Femur (tissue), 1 donor: ENCODE results near the gene OR2V2.
"Not testable (repeated sequence)": the region's sequence is repeated elsewhere in the genome, so short reads cannot be mapped to it uniquely, and the experiment has no call there.

Source experiments
- DNase-seq: peaks from one replicate; pipeline ENCODE4 v3.0.0-alpha.2; 2017

The OR2V2 gene

DNA sequence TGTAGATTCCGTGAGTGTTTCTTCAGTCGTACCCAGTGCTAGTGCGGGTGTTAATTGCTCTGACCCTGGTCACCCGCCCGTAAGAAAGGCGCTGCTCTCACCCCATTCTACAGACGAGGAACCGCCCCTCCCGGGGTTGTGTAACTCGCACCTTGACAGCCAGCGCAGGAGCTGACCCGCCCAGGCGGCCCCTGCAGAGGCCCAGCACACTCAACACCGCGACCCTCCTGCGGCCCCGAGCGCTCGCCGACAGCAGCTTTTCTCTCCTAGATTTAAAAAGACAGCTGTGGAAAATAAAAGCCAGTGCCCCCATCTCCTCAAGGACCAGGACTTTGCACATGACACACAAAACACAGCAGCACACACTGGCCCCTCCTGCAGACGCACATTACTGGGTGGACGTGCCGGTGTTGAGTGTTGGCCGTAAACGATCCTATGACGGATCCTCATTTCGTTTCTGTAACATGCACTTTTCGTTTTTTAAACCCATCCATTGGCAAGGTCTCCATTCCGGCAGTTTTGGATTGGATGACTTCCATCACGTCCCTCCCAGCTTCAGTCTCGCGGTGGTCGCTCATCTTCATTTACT lies 22.9 kb downstream of the OR2V2 start:
- DNase-seq, result no peak

- DNase-seq, result no peak
These were observed 23.6 kb downstream of the OR2V2 start for GRCh38 chr5:181170996-181171395.

DNA sequence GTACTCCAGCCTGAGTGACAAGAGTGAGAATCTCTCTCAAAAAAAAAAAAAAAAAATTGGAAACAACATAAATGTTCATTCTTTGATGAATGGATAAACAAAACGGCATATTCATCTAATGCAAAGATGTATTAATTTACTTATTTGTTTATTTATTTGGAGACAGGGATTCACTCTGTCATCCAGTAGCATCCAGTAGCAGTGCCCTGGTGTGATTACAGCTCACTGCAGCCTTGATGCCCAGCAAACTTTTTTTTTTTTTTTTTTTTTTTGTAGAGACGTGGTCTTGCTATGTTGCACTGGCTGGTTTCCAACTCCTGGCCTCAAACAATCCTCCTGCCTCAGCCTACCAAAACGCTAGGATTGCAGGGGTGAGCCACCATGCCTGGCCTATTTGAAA lies 24.4 kb downstream of the OR2V2 start:
- no peak for DNase-seq

DNA sequence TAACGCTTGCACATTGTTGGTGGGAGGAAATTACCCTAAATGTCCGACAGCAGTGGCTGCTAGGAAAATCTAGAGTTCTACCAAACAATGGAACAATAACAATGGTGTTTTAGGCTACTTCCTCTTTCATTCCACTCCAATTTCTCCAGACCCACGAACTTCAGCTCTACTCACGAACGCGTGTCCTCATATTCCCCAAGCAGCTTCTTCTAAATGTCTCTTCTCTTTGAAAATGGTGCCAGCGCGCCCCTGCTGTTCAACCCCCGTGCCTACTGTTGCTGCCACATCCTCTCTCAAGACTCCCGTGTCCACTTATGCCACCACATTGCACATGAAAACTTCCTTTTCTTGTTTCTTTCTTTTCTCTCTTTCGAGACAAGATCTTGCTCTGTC lies 25.6 kb downstream of the OR2V2 start:
- no peak for DNase-seq

DNA sequence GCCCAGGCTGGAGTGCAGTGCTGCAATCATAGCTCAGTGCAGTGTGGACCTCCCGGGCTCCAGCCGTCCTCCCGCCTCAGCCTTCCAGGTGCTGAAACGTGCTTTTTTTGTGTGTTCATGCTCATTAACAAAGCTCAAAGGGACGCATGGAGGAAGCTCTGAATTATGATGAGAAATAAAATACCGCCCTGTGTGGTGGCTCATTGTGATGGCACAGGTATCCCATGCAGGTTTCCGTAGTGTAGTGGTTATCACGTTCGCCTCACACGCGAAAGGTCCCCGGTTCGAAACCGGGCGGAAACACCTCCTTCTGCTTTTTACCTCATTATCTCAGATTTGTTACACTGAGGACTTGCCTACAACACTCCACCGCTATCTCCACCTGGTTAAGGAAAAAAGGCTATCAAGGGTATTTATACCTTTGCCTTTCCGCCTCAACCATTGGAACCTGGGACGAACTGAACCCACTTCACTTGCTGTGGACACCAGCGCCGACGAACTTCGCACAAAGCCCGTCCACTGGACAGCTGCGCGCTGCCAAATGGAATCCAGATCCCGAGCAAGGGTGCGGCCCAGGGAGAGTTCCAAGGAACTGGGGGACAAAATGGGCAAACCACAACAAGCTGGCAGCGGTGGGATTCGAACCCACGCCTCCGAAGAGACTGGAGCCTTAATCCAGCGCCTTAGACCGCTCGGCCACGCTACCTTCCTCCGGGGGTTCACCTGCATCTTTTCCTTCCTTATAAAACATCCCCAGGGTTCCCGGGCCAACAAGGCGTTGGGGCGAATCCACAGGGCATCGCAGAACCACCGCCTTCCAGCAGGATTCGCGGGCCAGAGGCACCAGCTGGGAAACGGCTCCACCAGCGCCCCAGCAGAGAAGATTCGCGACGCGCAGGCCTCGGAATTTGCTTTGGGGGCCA lies 26.3 kb downstream of the OR2V2 start:
- DNase-seq, result no peak

DNA sequence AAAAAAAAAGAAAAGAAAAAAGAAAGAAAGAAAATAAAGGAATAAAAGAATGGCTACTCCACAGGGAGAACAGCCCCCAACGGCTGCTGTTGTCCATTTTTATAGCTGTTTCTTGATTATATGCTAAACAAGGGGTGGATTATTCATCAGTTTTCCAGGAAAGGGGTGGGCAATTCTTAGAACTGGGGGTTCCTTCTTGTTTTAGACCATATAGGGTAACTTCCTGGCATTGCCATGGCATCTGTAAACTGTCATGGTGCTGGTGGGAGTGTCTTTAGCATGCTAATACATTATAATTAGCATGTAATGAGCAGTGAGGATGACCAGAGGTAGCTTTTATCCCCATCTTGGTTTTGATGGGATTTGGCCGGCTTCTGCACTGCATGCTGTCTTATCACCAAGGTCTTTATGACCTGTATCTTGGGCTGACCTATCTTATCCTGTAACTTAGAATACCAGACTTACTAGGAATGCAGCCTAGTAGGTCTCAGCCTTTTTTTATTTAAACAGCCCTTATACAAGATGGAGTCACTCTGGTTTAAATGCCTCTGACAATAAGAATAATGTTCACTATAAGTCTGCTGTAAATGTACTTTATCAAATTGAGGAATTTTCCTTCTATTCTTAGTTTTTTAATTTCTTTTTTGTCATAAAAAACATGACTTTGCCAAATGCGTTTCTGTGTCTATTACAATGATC lies 29.0 kb downstream of the OR2V2 start:
- no peak for DNase-seq

DNA sequence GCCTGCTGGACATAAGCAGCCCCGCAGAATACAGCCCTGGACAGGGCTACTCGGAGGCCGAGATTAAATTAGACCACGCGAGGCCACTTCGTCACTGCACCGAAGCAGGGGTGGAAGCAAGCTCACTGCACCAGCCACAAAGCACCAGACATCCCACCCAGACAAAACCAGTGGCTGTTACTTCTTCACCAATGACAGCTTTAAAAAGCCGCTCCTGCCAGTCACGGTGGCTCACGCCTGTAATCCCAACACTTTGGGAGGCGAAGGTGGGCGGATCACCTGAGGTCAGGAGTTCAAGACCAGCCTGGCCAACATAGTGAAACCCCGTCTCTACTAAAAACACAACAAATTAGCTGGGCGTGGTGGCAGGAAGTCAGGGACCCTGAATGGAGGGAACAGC lies 30.2 kb downstream of the OR2V2 start:
- DNase-seq, result not testable (repeated sequence)

- DNase-seq, result peak; percentile 73
These were observed 34.5 kb downstream of the OR2V2 start for GRCh38 chr5:181181650-181182565.

GRCh38 chr5:181182651-181183050 lies 35.3 kb downstream of the OR2V2 start:
- no peak for DNase-seq

- no peak for DNase-seq
These were observed 37.4 kb downstream of the OR2V2 start for GRCh38 chr5:181184845-181185216.

DNA sequence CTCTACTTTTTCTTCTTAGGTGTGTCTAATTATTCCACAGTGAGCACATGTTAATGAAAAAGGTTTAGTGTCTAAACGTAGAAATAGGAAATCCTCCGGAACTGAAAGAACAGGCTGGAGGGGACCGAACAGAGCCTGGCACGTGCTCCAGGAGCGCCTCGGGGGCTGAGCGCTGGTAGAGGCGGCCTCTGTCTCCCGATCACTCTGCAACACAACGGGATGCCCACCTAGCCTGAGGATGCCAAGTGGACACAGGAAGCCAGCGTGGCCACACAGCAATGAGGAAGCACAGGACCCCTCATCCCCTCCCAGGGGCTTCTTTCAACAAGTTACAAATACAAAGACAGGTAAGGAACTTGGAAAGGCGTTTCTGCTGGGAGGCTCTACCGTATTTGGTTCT lies 38.2 kb downstream of the OR2V2 start:
- DNase-seq, result no peak

DNA sequence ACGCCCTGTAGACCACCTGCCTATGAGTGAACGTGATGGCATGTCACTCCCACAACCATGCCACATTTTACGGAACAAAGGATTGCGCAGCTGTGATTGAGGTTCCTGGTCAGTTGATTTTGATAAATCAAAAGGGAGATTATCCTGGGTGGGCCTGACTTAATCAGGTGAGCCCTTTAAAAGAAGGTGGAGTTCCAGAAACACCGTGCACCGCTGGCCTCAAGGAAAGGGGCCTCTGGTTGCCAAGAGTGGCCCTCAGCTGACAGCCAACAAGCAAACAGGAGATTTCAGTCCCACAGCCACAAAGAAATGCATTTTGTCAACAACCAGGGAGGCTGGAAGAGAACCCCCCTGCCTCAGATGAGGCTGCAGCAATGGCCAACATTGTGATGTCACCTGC lies 38.6 kb downstream of the OR2V2 start:
- DNase-seq, result no peak

- DNase-seq, result no peak
These were observed 39.7 kb downstream of the OR2V2 start for GRCh38 chr5:181186986-181187499.

GRCh38 chr5:181187500-181188213 lies 40.3 kb downstream of the OR2V2 start:
- peak; percentile 89 for DNase-seq

- peak; percentile 92 for DNase-seq
These were observed 41.4 kb downstream of the OR2V2 start for GRCh38 chr5:181188700-181189362.

- peak; percentile 51 for DNase-seq
These were observed 42.1 kb downstream of the OR2V2 start for GRCh38 chr5:181189363-181189961.

GRCh38 chr5:181189962-181190710 lies 42.8 kb downstream of the OR2V2 start:
- peak; percentile 42 for DNase-seq

DNA sequence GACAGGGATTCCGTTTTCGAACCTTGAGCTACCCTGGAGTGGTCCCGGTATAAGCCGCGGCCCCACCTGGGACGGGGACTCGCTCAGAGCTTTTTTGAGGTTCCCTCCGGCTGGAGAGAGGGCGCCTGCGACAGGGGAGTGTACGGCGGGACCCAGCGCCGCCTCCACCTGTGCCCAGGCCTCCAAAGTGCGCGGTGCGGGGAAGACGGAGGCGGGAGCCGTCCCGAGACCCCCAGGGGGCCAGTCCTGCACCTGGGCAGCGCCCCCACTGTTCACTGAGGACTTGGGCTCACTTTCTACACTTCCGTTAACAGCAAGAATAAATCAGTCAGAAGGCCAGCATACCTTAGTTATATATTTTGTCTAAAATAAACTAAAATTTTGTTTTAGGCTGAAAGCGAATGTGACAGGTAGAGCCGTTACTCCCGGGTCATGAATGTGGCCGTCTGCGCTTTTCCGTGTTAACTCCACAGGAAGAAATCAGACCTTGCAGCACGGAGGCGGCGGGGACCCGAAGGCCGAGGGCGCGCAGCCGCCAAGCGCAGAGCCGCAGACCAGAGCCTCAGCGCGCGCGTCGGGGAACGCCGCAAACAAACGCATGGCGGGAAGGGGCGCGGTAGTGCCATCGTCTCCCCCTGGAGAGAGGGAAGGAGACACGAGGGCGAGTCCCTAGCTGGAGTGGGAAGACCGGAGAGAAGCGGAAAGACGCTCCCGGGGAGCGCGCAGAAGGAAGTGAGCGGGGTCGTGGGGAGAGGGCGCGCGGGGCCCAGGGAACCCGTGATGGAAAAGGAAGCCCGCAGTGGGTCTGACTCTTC lies 43.5 kb downstream of the OR2V2 start:
- peak; percentile 67 for DNase-seq
